GM12878 (cell line): Measurements from ENCODE around the gene HCFC1.

ENCODE experiments used
- CREB1 ChIP-seq: IDR thresholded peaks from 2 replicates; pipeline ENCODE4 v1.6.1; 2012; ENCODE audit warnings: low read depth, mild to moderate bottlenecking, inconsistent platforms
- CTCF ChIP-seq, 3 experiments: IDR thresholded peaks in 2 of 3; conservative IDR thresholded peaks in 1 of 3; 2 replicates each; pipeline ENCODE4 v1.5.1; 2011; ENCODE audit warnings: low read depth in 3 of 3, low read length in 3 of 3, mild to moderate bottlenecking in 3 of 3, control low read depth in 2 of 3, moderate library complexity in 2 of 3, inconsistent platforms in 1 of 3, mixed read lengths in 1 of 3; ENCODE audit not compliant: control insufficient read depth in 2 of 3, insufficient read depth in 1 of 3; ENCODE audit errors: extremely low read depth in 1 of 3
- EZH2 ChIP-seq: IDR thresholded peaks from 2 replicates; pipeline ENCODE4 v1.6.1; 2012; ENCODE audit warnings: low read depth, mild to moderate bottlenecking, control low read depth, inconsistent platforms, low read length, borderline replicate concordance; ENCODE audit not compliant: control insufficient read depth
- HCFC1 ChIP-seq: fragments of 150-350 bp; IDR thresholded peaks from 2 replicates; pipeline ENCODE4 v1.6.1; 2014; ENCODE audit warnings: low read length
- MXI1 ChIP-seq: fragments of 150-350 bp; IDR thresholded peaks from 2 replicates; pipeline ENCODE4 v1.6.1; 2011; ENCODE audit warnings: low read depth, mild to moderate bottlenecking, inconsistent platforms, low read length, improper control_type of control experiment
- RAD21 ChIP-seq: IDR thresholded peaks from 2 replicates; pipeline ENCODE4 v1.6.1; 2011; ENCODE audit warnings: mild to moderate bottlenecking, low read depth, low read length, moderate library complexity; ENCODE audit not compliant: insufficient read depth
- SIN3A ChIP-seq: IDR thresholded peaks from 2 replicates; pipeline ENCODE4 v1.6.1; 2012; ENCODE audit warnings: low read depth, low read length, improper control_type of control experiment
- SP1 ChIP-seq: IDR thresholded peaks from one replicate; pipeline ENCODE4 v1.6.1; 2011; ENCODE audit warnings: low read depth, low read length
- SUZ12 ChIP-seq: fragments of 200-600 bp; sonication (generic); IDR thresholded peaks from one replicate; pipeline ENCODE4 v1.6.1; 2018; ENCODE audit warnings: antibody characterized with exemption, mild to moderate bottlenecking; ENCODE audit not compliant: unreplicated experiment
- ZNF274 ChIP-seq: IDR thresholded peaks from one replicate; pipeline ENCODE4 v1.8.0; 2011; ENCODE audit not compliant: insufficient read length, insufficient read depth
- ZSCAN29 ChIP-seq: fragments of 450-650 bp; IDR thresholded peaks from 2 replicates; pipeline ENCODE4 v1.6.1; 2017; ENCODE audit warnings: mild to moderate bottlenecking, moderate library complexity
- TF ChIP-seq, protein P1 (sequence below): IDR thresholded peaks from 2 replicates; pipeline ENCODE4 v1.6.1; 2011; ENCODE audit warnings: low read depth, mild to moderate bottlenecking, low read length, moderate library complexity, borderline replicate concordance; ENCODE audit errors: extremely low read depth

DNA sequence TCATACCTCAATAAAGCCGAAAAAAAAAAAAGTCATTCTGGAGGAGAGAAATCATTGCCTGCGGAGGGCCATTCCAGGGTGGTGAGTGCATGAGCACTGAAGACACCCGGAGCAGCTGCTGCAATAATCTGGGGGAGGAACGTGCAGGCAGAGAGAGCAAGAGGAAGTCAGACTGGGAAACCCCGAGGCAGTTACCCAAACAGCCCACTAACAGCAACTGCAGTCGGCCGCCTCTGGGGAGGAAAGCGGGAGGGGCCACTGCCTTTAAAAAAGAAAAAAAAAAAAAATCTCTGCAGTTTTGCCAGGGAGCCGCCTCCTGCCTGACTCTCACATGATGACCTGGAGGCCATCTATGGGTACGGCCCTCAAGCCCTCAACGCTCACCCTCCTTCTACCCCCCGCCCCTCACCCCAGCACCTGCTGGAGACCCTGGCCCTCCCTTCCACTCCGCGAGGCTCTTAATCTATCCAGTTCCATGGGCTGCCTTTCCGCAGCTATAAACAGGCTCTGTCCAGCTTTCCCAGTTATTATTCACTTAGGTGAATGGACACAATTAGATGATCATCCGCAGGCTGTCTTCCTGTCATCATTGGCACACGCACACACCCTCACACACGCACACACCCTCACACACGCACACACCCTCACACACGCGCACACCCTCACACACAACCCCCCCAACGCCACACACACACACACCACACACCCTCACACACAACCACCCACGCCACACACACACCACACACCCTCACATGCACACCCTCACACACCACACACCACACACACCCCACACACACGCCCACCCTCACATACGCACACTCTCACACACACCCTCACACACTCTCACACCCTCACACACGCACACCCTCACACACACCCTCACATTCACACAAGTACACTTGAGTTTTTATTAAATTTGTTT is 70.5 kb downstream of the HCFC1 start:
- TF ChIP-seq CREB1 (no peak), SUZ12 (no peak), ZSCAN29 (no peak), EZH2 (no peak), SIN3A (no peak), CTCF (IDR thresholded peaks at IDR 0.05 in 2 of 3, conservative IDR thresholded peaks at IDR 0.05 in 1 of 3; ENCODE audit: control insufficient read depth in 2 of 3, extremely low read depth in 1 of 3, insufficient read depth in 1 of 3, low read depth in 3 of 3, low read length in 3 of 3) (no peak), HCFC1 (no peak), RAD21 (no peak), ZNF274 (no peak), MXI1 (no peak), SP1 (no peak)
- TF ChIP-seq, protein P1, sequence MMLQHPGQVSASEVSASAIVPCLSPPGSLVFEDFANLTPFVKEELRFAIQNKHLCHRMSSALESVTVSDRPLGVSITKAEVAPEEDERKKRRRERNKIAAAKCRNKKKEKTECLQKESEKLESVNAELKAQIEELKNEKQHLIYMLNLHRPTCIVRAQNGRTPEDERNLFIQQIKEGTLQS: no peak
